Thyroid gland (tissue), 4 donors: Measurements from ENCODE around the gene KAZALD1. TPM values are rescaled to one million over a fixed set of nuclear protein-coding genes. Genes with fewer than 3 reads are reported as not detected.

Experiments
- DNase-seq, 2 donors: peaks; one replicate each; pipeline ENCODE4 v3.0.0-alpha.2; 2019
- H3K27ac ChIP-seq, 3 donors: fragments of 200-600 bp; sonication (generic); 1 replicate in 2 of 3; 2 replicates in 1 of 3; pipeline ENCODE4 v1.5.1; 2016 to 2019; ENCODE audit warnings: mild to moderate bottlenecking in 1 of 3, moderate library complexity in 1 of 3
- H3K27me3 ChIP-seq: fragments of 200-600 bp; sonication (generic); one replicate; pipeline ENCODE4 v1.5.1; 2019
- H3K36me3 ChIP-seq, 2 donors: fragments of 200-600 bp; sonication (generic); one replicate each; pipeline ENCODE4 v1.5.1; 2016 to 2019
- H3K4me1 ChIP-seq, 2 donors: fragments of 200-600 bp; sonication (generic); one replicate each; pipeline ENCODE4 v1.5.1; 2017 to 2019
- H3K4me3 ChIP-seq, 3 donors: fragments of 200-600 bp; sonication (generic); replicated peaks in 1 of 3; 1 replicate in 2 of 3; 2 replicates in 1 of 3; pipeline ENCODE4 v1.5.1; 2016; ENCODE audit warnings: mild to moderate bottlenecking in 1 of 3
- H3K9me3 ChIP-seq: fragments of 200-600 bp; sonication (generic); one replicate; pipeline ENCODE4 v1.5.1; 2017
- CTCF ChIP-seq, 6 experiments: fragments of 200-600 bp in 3 of 6; fragments of 450-650 bp in 3 of 6; sonication (generic) in 3 of 6; IDR thresholded peaks; one replicate each; pipeline ENCODE4 v1.5.1; 2016 to 2019; ENCODE audit warnings: antibody characterized with exemption in 6 of 6, mild to moderate bottlenecking in 2 of 6, inconsistent platforms in 1 of 6, moderate library complexity in 1 of 6
- POLR2A ChIP-seq, 2 donors: fragments of 450-650 bp; IDR thresholded peaks; one replicate each; pipeline ENCODE4 v1.6.1; 2017; ENCODE audit warnings: antibody characterized with exemption in 2 of 2, mild to moderate bottlenecking in 2 of 2, moderate library complexity in 1 of 2
- WGBS, 2 donors: methylation state at CpG; one replicate each; pipeline ENCODE4 v1.1.5; 2017; 5-methylcytosine and 5-hydroxymethylcytosine counted together
- intact Hi-C: fragments of 100-400 bp; cut with DNase I; formaldehyde crosslinking; loops from one replicate; pipeline ENCODE4 v1.15.1; 2023
- total RNA-seq, 4 donors: library from RNA; depleted of rRNA; stranded (reverse); fragments of >200 nt; gene quantifications; one replicate each; pipeline ENCODE4 v1.2.3, GENCODE V29; 2016

Gene KAZALD1
- total RNA-seq, 4 donors from 2014 or later, result 3.1 to 9.9 (median 6.3) TPM

GRCh38 chr10:101019440-101019703 lies 42.4 kb upstream of the KAZALD1 start:
- intact Hi-C loops, result no loop called here
- 35 to 39% methylated on average over 2 of the region's 2 CpGs for WGBS, 2 donors
- H3K4me3 ChIP-seq, result no peak overlapping the region
- H3K27ac ChIP-seq, result no peak overlapping the region
- DNase-seq, result no peak
- no peaks in the 10 kb centered on the region for H3K9me3 ChIP-seq
- no peaks in the 10 kb centered on the region for H3K36me3 ChIP-seq
- peaks cover 7% of the 10 kb centered on the region for H3K27me3 ChIP-seq
- H3K4me1 ChIP-seq, result peaks cover 0 to 7% of the 10 kb centered on the region in 2 donors
- no peak for TF ChIP-seq CTCF (IDR thresholded peaks at IDR 0.05)
- TF ChIP-seq POLR2A (IDR thresholded peaks at IDR 0.05), result no peak

GRCh38 chr10:101020427-101021075 lies 41.2 kb upstream of the KAZALD1 start:
- TF ChIP-seq CTCF (IDR thresholded peaks at IDR 0.05) (no peak), POLR2A (IDR thresholded peaks at IDR 0.05) (no peak)

GRCh38 chr10:101021239-101021638 lies 40.5 kb upstream of the KAZALD1 start:
- Histone ChIP-seq H3K27me3 (peaks cover 7% of the 10 kb centered on the region), H3K4me3 (no peak overlapping the region), H3K27ac (no peak overlapping the region), H3K9me3 (no peaks in the 10 kb centered on the region), H3K4me1 (peaks cover 0 to 7% of the 10 kb centered on the region in 2 donors), H3K36me3 (no peaks in the 10 kb centered on the region)
- intact Hi-C loops, result no loop called here
- WGBS, 2 donors, result 86 to 90% methylated on average over 4 of the region's 4 CpGs
- DNase-seq, result no peak
- TF ChIP-seq CTCF (IDR thresholded peaks at IDR 0.05) (no peak), POLR2A (IDR thresholded peaks at IDR 0.05) (no peak)

More at GRCh38 chr10:101020427-101021075, 41.2 kb upstream of the KAZALD1 start:
- peaks cover 0 to 7% of the 10 kb centered on the region in 2 donors for H3K4me1 ChIP-seq
- no peaks in the 10 kb centered on the region for H3K9me3 ChIP-seq
- DNase-seq, result no peak
- WGBS, 2 donors, result 80 to 87% methylated on average over 10 of the region's 10 CpGs
- no peak overlapping the region for H3K27ac ChIP-seq
- no peaks in the 10 kb centered on the region for H3K36me3 ChIP-seq
- no peak overlapping the region for H3K4me3 ChIP-seq
- intact Hi-C loops, result no loop called here
- H3K27me3 ChIP-seq, result peaks cover 7% of the 10 kb centered on the region

- H3K27ac ChIP-seq, result no peak overlapping the region
- DNase-seq, result no peak
- H3K4me1 ChIP-seq, result peaks cover 0 to 7% of the 10 kb centered on the region in 2 donors
- H3K9me3 ChIP-seq, result no peaks in the 10 kb centered on the region
- TF ChIP-seq POLR2A (IDR thresholded peaks at IDR 0.05) (no peak), CTCF (IDR thresholded peaks at IDR 0.05) (no peak)
- 83 to 88% methylated on average over 10 to 11 of the region's 11 CpGs for WGBS, 2 donors
- intact Hi-C loops, result no loop called here
- no peaks in the 10 kb centered on the region for H3K36me3 ChIP-seq
- H3K27me3 ChIP-seq, result peaks cover 7% of the 10 kb centered on the region
- no peak overlapping the region for H3K4me3 ChIP-seq
Observed at GRCh38 chr10:101021692-101022251, 40.0 kb upstream of the KAZALD1 start.

GRCh38 chr10:101022967-101023705 lies 38.7 kb upstream of the KAZALD1 start:
- no peak overlapping the region for H3K27ac ChIP-seq
- WGBS, 2 donors, result 92 to 96% methylated on average over 10 to 11 of the region's 15 CpGs
- H3K4me1 ChIP-seq, result peaks cover 0 to 7% of the 10 kb centered on the region in 2 donors
- H3K27me3 ChIP-seq, result no peaks in the 10 kb centered on the region
- intact Hi-C loops, result no loop called here
- H3K4me3 ChIP-seq, result no peak overlapping the region
- no peaks in the 10 kb centered on the region for H3K36me3 ChIP-seq
- no peaks in the 10 kb centered on the region for H3K9me3 ChIP-seq
- DNase-seq, result no peak
- no peak for TF ChIP-seq POLR2A (IDR thresholded peaks at IDR 0.05)
- no peak for TF ChIP-seq CTCF (IDR thresholded peaks at IDR 0.05)
